Stomach (tissue), 9 donors: ENCODE measurements around the gene PTPN3. TPM values are rescaled to one million over a fixed set of nuclear protein-coding genes. Genes with fewer than 3 reads are reported as not detected.

Experiments used
- DNase-seq, 2 donors: peaks; one replicate each; pipeline versions ENCODE4 v3.0.0 to v3.0.0-alpha.2; 2013 to 2019
- H3K27ac ChIP-seq, 5 donors: fragments of 200-600 bp in 4 of 5; sonication (generic) in 4 of 5; one replicate each; pipeline ENCODE4 v1.5.1; 2013 to 2019; ENCODE audit warnings: mild to moderate bottlenecking in 1 of 5, moderate library complexity in 1 of 5
- H3K27me3 ChIP-seq, 3 donors: fragments of 200-600 bp; sonication (generic); one replicate each; pipeline ENCODE4 v1.5.1; 2017 to 2019; ENCODE audit warnings: mixed run types in 1 of 3
- H3K36me3 ChIP-seq, 4 donors: fragments of 200-600 bp; sonication (generic); 1 replicate in 3 of 4; 2 replicates in 1 of 4; pipeline ENCODE4 v1.5.1; 2016 to 2019
- H3K4me1 ChIP-seq, 4 donors: fragments of 200-600 bp; sonication (generic); one replicate each; pipeline ENCODE4 v1.5.1; 2016 to 2019
- H3K4me3 ChIP-seq, 4 donors: fragments of 200-600 bp; sonication (generic) in 3 of 4; one replicate each; pipeline ENCODE4 v1.5.1; 2016 to 2019; ENCODE audit warnings: mild to moderate bottlenecking in 1 of 4
- H3K9me3 ChIP-seq, 4 donors: fragments of 200-600 bp; sonication (generic); one replicate each; pipeline ENCODE4 v1.5.1; 2016 to 2019
- CTCF ChIP-seq, 7 experiments: fragments of 450-650 bp in 4 of 7; fragments of 200-600 bp in 3 of 7; sonication (generic) in 3 of 7; IDR thresholded peaks; one replicate each; pipeline ENCODE4 v1.5.1; 2016 to 2019; ENCODE audit warnings: antibody characterized with exemption in 7 of 7, control low read depth in 2 of 7, mild to moderate bottlenecking in 1 of 7
- EP300 ChIP-seq: sonication (generic); formaldehyde crosslinking; IDR thresholded peaks from one replicate; pipeline ENCODE4 v1.6.1; 2017; ENCODE audit warnings: antibody characterized with exemption
- POLR2A ChIP-seq, 4 donors: fragments of 450-650 bp; IDR thresholded peaks; one replicate each; pipeline ENCODE4 v1.6.1; 2016; ENCODE audit warnings: antibody characterized with exemption in 4 of 4, control low read depth in 2 of 4, mild to moderate bottlenecking in 1 of 4, moderate library complexity in 1 of 4
- POLR2AphosphoS5 ChIP-seq, 3 donors: sonication (generic); formaldehyde crosslinking; IDR thresholded peaks; one replicate each; pipeline ENCODE4 v1.6.1; 2016; ENCODE audit warnings: antibody characterized with exemption in 3 of 3
- WGBS, 5 donors: extraction: QIAGEN DNeasy Blood & Tissue Kit in 3 of 5; methylation state at CpG; one replicate each; pipeline versions ENCODE4 v1.1.5 to v1.1.7; 2013 to 2018; 5-methylcytosine and 5-hydroxymethylcytosine counted together
- intact Hi-C: fragments of 100-400 bp; cut with DNase I; formaldehyde crosslinking; loops from one replicate; pipeline ENCODE4 v1.15.1; 2023; ENCODE audit warnings: low total_unique reads
- polyA plus RNA-seq, 3 donors: library from polyadenylated mRNA; stranded (reverse); fragments of 200-250 nt; gene quantifications; one replicate each; pipeline ENCODE4 v1.2.3, GENCODE V29; 2013
- total RNA-seq, 5 donors: library from RNA; depleted of rRNA; stranded (reverse); fragments of >200 nt; gene quantifications; one replicate each; pipeline versions ENCODE4 v1.1.0 to v1.2.3, GENCODE V29; 2014 to 2016
- donor health status: healthy with polysubstance abuse.
- donor health status: Bipolar disorder and iron deficiency.
- donor health status: healthy.

PTPN3 gene
- total and polyA plus RNA-seq, 8 donors: 4.7 to 16.7 (median 13.1) TPM

DNA sequence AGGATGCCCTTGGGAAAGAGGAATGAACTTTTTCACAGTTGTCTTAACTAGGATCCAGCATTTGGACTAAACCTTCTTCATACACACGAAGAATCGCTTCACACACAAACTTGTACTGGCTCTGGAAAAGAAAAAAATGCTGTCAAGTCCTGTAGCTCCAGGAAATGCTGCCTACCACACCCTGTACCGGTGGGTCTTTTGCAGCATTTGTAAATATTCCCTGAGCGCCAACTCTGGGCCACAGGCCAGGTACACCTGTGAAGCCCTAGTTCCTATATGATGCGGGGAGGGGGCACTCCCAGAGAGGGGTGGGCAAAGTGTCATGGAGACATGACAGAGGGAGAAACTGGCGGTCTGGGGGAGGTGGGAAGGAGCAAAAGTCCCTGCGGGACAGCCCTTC lies 118.6 kb downstream of the PTPN3 start:
- intact Hi-C loops: no loop called here
- peak overlapping the region in 3 of 5 donors; percentile 8 to 38 (median 35) for H3K27ac ChIP-seq
- whole genome bisulfite sequencing, 5 donors: 36 to 62% (median 39%) methylated on average over 7 of the region's 7 CpGs

DNA sequence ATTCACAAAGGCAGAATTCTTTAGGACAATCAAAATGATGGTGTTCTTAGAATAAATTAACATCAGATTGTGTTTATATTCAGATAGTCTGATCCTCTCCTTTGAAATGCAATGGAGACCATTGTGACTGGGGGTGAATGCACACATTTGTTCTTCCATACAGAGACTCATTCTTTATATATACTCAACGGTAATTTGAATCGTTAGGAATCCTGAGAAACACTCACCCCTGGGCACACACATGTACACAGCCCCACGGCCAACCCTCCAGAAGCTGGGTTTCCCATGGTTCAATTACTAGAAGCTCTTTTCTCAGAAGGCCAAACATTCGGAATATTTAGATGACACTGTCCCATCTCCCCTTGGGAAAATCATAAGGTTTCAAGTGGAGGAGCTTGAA lies 119.8 kb downstream of the PTPN3 start:
- Histone ChIP-seq H3K27me3 (no peaks in the 10 kb centered on the region), H3K27ac (no peak overlapping the region), H3K4me1 (peaks cover 0 to 12% (median 2%) of the 10 kb centered on the region in 4 donors), H3K36me3 (peaks cover 0 to 41% (median 35%) of the 10 kb centered on the region in 4 donors), H3K4me3 (no peak overlapping the region), H3K9me3 (no peaks in the 10 kb centered on the region)
- 85 to 91% (median 88%) methylated on average over 4 of the region's 4 CpGs for WGBS, 5 donors
- intact Hi-C loops: no loop called here
- DNase-seq: no peak
- no peak for TF ChIP-seq CTCF (IDR thresholded peaks at IDR 0.05)

More for the DNA sequence above, 118.6 kb downstream of the PTPN3 start:
- Histone ChIP-seq H3K9me3 (no peaks in the 10 kb centered on the region), H3K36me3 (peaks cover 0 to 53% (median 47%) of the 10 kb centered on the region in 4 donors), H3K4me3 (no peak overlapping the region), H3K4me1 (peaks cover 0 to 12% (median 2%) of the 10 kb centered on the region in 4 donors), H3K27me3 (no peaks in the 10 kb centered on the region)
- TF ChIP-seq CTCF (IDR thresholded peaks at IDR 0.05): no peak
- TF ChIP-seq EP300: no peak
- TF ChIP-seq POLR2AphosphoS5 (IDR thresholded peaks at IDR 0.05): no peak
- no peak for TF ChIP-seq POLR2A (IDR thresholded peaks at IDR 0.05)
- peak; percentile 18 to 43 for DNase-seq

- DNase-seq: no peak
Observed at GRCh38 chr9:109372246-109372645, 125.9 kb downstream of the PTPN3 start.

GRCh38 chr9:109371374-109371773 lies 126.7 kb downstream of the PTPN3 start:
- Histone ChIP-seq H3K27ac (no peak overlapping the region), H3K27me3 (no peaks in the 10 kb centered on the region), H3K4me1 (no peaks in the 10 kb centered on the region), H3K36me3 (no peaks in the 10 kb centered on the region), H3K9me3 (peaks cover 0 to 10% (median 3%) of the 10 kb centered on the region in 4 donors), H3K4me3 (no peak overlapping the region)
- WGBS, 5 donors: 91 to 97% (median 95%) methylated on average over 1 of the region's 1 CpG
- no peak for TF ChIP-seq POLR2A (IDR thresholded peaks at IDR 0.05)
- TF ChIP-seq EP300: no peak
- TF ChIP-seq CTCF (IDR thresholded peaks at IDR 0.05): no peak
- no peak for TF ChIP-seq POLR2AphosphoS5 (IDR thresholded peaks at IDR 0.05)
- intact Hi-C loops: no loop called here
- no peak for DNase-seq

More at GRCh38 chr9:109372246-109372645, 125.9 kb downstream of the PTPN3 start:
- WGBS, 5 donors: 72 to 83% (median 74%) methylated on average over 5 of the region's 5 CpGs
- Histone ChIP-seq H3K4me1 (no peaks in the 10 kb centered on the region), H3K27me3 (no peaks in the 10 kb centered on the region), H3K27ac (no peak overlapping the region), H3K36me3 (no peaks in the 10 kb centered on the region), H3K9me3 (peaks cover 0 to 10% (median 3%) of the 10 kb centered on the region in 4 donors), H3K4me3 (no peak overlapping the region)
- no peak for TF ChIP-seq POLR2AphosphoS5 (IDR thresholded peaks at IDR 0.05)
- TF ChIP-seq EP300: no peak
- TF ChIP-seq CTCF (IDR thresholded peaks at IDR 0.05): no peak
- TF ChIP-seq POLR2A (IDR thresholded peaks at IDR 0.05): no peak
- intact Hi-C loops: no loop called here
